Motor neuron (in vitro differentiated cells): Measurements from ENCODE around the gene P2RY8. TPM values are rescaled to one million over a fixed set of nuclear protein-coding genes. Genes with fewer than 3 reads are reported as not detected.
"Not testable (repeated sequence)": the region's sequence is repeated elsewhere in the genome, so short reads cannot be mapped to it uniquely, and the experiment has no call there.

Experiments used
- ATAC-seq, 8 experiments: fragments of 200-7000 bp; cut with Tn5 transposase; replicated peaks in 6 of 8; 2 replicates each; pipeline ENCODE4 v1.8.0; 2021; ENCODE audit warnings: mild to moderate bottlenecking in 8 of 8, moderate library complexity in 8 of 8
- H3K27ac ChIP-seq, 2 donors: fragments of 250-450 bp; sonication (Bioruptor Pico); 2 replicates each; pipeline ENCODE4 v1.9.0; 2021; ENCODE audit warnings: antibody characterized with exemption in 2 of 2, mild to moderate bottlenecking in 2 of 2, moderate library complexity in 1 of 2
- H3K4me1 ChIP-seq, 2 donors: fragments of 250-450 bp; sonication (Bioruptor Pico); replicated peaks in 1 of 2; 2 replicates each; pipeline ENCODE4 v1.6.1; 2021; ENCODE audit warnings: antibody characterized with exemption in 2 of 2, mild to moderate bottlenecking in 2 of 2, moderate library complexity in 1 of 2
- H3K4me3 ChIP-seq, 5 donors: fragments of 250-450 bp; sonication (Bioruptor Pico); 2 replicates each; pipeline ENCODE4 v1.9.0; 2021; ENCODE audit warnings: antibody characterized with exemption in 5 of 5, mild to moderate bottlenecking in 5 of 5, moderate library complexity in 4 of 5
- WGBS, 10 experiments: fragments of 450-650 bp; shearing (Covaris generic); methylation state at CpG; one replicate each; pipeline ENCODE4 v1.0.0; 2022; 5-methylcytosine and 5-hydroxymethylcytosine counted together
- in situ Hi-C, 9 experiments: fragments of 400-800 bp; cut with MboI; loops; one replicate each; pipeline ENCODE4 v1.15.0; 2021; ENCODE audit warnings: low sequenced_read_pairs in 9 of 9, low pct_unique_long_range_greater_than_20kb in 2 of 9; ENCODE audit not compliant: unreplicated experiment in 9 of 9
- total RNA-seq, 8 experiments: library from RNA; unstranded; fragments of 300-600 nt; gene quantifications; 2 replicates each; pipeline versions ENCODE4 v1.2.3 to v1.2.4, GENCODE V29; 2022

Gene P2RY8
- total RNA-seq, 8 experiments from 2014 or later: 0.13 to 2.1 (median 0.22) TPM; not detected in 2

GRCh38 chrX:1430451-1430850 is 106.5 kb downstream of the P2RY8 start:
- ATAC-seq: no peak
- in situ Hi-C loops: no loop called here
- no peak overlapping the region for H3K27ac ChIP-seq
- no peaks in the 10 kb centered on the region for H3K4me1 ChIP-seq
- WGBS, 10 experiments: 90 to 100% (median 99%) methylated on average over 2 to 10 of the region's 10 CpGs; no CpG with 5 or more reads in 1 of the 10 experiments
- no peak overlapping the region for H3K4me3 ChIP-seq

- WGBS, 10 experiments: 92 to 100% (median 97%) methylated on average over 1 to 15 of the region's 32 CpGs; no CpG with 5 or more reads in 5 of the 10 experiments
- H3K4me3 ChIP-seq: no peak overlapping the region
- in situ Hi-C loops: no loop called here
- H3K27ac ChIP-seq: no peak overlapping the region
- no peaks in the 10 kb centered on the region for H3K4me1 ChIP-seq
- ATAC-seq: no peak
Observed at GRCh38 chrX:1427756-1428155, 109.2 kb downstream of the P2RY8 start.

GRCh38 chrX:1426321-1426720 is 110.7 kb downstream of the P2RY8 start:
- ATAC-seq, H3K4me1 ChIP-seq, in situ Hi-C loops, H3K27ac ChIP-seq, H3K4me3 ChIP-seq: not testable (repeated sequence)
- WGBS, 10 experiments: 82 to 93% (median 91%) methylated on average over 2 to 6 of the region's 16 CpGs; no CpG with 5 or more reads in 6 of the 10 experiments

GRCh38 chrX:1425381-1425780 is 111.6 kb downstream of the P2RY8 start:
- 65 to 100% (median 86%) methylated on average over 2 to 8 of the region's 10 CpGs; no CpG with 5 or more reads in 3 of the 10 experiments for WGBS, 10 experiments

GRCh38 chrX:1424147-1424851 is 112.7 kb downstream of the P2RY8 start:
- 33 to 100% (median 69%) methylated on average over 1 to 6 of the region's 9 CpGs; no CpG with 5 or more reads in 4 of the 10 experiments for WGBS, 10 experiments
- Histone ChIP-seq H3K4me1 (no peaks in the 10 kb centered on the region), H3K4me3 (no peak overlapping the region), H3K27ac (no peak overlapping the region)
- ATAC-seq: no peak
- in situ Hi-C loops: no loop called here

More at GRCh38 chrX:1425381-1425780, 111.6 kb downstream of the P2RY8 start:
- ATAC-seq: no peak
- Histone ChIP-seq H3K4me1 (no peaks in the 10 kb centered on the region), H3K27ac (no peak overlapping the region), H3K4me3 (no peak overlapping the region)
- in situ Hi-C loops: no loop called here

GRCh38 chrX:1423215-1423614 is 113.8 kb downstream of the P2RY8 start:
- H3K4me1 ChIP-seq: no peaks in the 10 kb centered on the region
- no peak overlapping the region for H3K27ac ChIP-seq
- no peak overlapping the region for H3K4me3 ChIP-seq
- WGBS, 10 experiments: 83 to 100% (median 100%) methylated on average over 1 to 2 of the region's 2 CpGs; no CpG with 5 or more reads in 7 of the 10 experiments
- ATAC-seq: peak in 1 of 8 experiments; percentile 7
- in situ Hi-C loops: no loop called here

- no peak overlapping the region for H3K4me3 ChIP-seq
- in situ Hi-C loops: no loop called here
- H3K4me1 ChIP-seq: no peaks in the 10 kb centered on the region
- no peak overlapping the region for H3K27ac ChIP-seq
- no peak for ATAC-seq
- 100% methylated on average over 1 to 2 of the region's 4 CpGs; no CpG with 5 or more reads in 8 of the 10 experiments for WGBS, 10 experiments
Observed at GRCh38 chrX:1422135-1422465, 114.9 kb downstream of the P2RY8 start.

GRCh38 chrX:1421433-1422134 is 115.4 kb downstream of the P2RY8 start:
- in situ Hi-C loops: no loop called here
- WGBS, 10 experiments: 60 to 100% (median 96%) methylated on average over 1 to 16 of the region's 19 CpGs; no CpG with 5 or more reads in 1 of the 10 experiments
- ATAC-seq: no peak
- Histone ChIP-seq H3K27ac (no peak overlapping the region), H3K4me3 (no peak overlapping the region), H3K4me1 (no peaks in the 10 kb centered on the region)

- peak in 1 of 8 experiments; percentile 9 for ATAC-seq
- H3K4me3 ChIP-seq: no peak overlapping the region
- WGBS, 10 experiments: 49 to 92% (median 82%) methylated on average over 1 to 9 of the region's 14 CpGs; no CpG with 5 or more reads in 4 of the 10 experiments
- in situ Hi-C loops: no loop called here
- no peaks in the 10 kb centered on the region for H3K4me1 ChIP-seq
- H3K27ac ChIP-seq: no peak overlapping the region
Observed at GRCh38 chrX:1420371-1420770, 116.6 kb downstream of the P2RY8 start.

GRCh38 chrX:1419545-1420355 is 117.2 kb downstream of the P2RY8 start:
- in situ Hi-C loops: no loop called here
- Histone ChIP-seq H3K27ac (no peak overlapping the region), H3K4me3 (no peak overlapping the region), H3K4me1 (no peaks in the 10 kb centered on the region)
- WGBS, 10 experiments: 50 to 93% (median 88%) methylated on average over 2 to 10 of the region's 19 CpGs
- peak in 1 of 8 experiments; percentile 7 for ATAC-seq

GRCh38 chrX:1418901-1419544 is 118.0 kb downstream of the P2RY8 start:
- peak in 1 of 8 experiments; percentile 5 for ATAC-seq

GRCh38 chrX:1417921-1418771 is 118.8 kb downstream of the P2RY8 start:
- 80 to 100% (median 86%) methylated on average over 1 to 5 of the region's 20 CpGs; no CpG with 5 or more reads in 4 of the 10 experiments for WGBS, 10 experiments
- H3K4me1 ChIP-seq: no peaks in the 10 kb centered on the region
- in situ Hi-C loops: no loop called here
- ATAC-seq: peak in 2 of 8 experiments; percentile 9 to 19
- no peak overlapping the region for H3K27ac ChIP-seq
- no peak overlapping the region for H3K4me3 ChIP-seq

More at GRCh38 chrX:1418901-1419544, 118.0 kb downstream of the P2RY8 start:
- Histone ChIP-seq H3K4me3 (no peak overlapping the region), H3K4me1 (no peaks in the 10 kb centered on the region), H3K27ac (no peak overlapping the region)
- in situ Hi-C loops: no loop called here
- 90 to 100% (median 98%) methylated on average over 1 to 11 of the region's 29 CpGs; no CpG with 5 or more reads in 5 of the 10 experiments for WGBS, 10 experiments
